ENCODE measurements around the gene SERGEF. TPM values are rescaled to one million over a fixed set of nuclear protein-coding genes. Genes with fewer than 3 reads are reported as not detected.

The SERGEF gene
- total and polyA plus RNA-seq, 5 donors from 2014 or later: 40.4 to 81.5 (median 77.0) TPM

DNA sequence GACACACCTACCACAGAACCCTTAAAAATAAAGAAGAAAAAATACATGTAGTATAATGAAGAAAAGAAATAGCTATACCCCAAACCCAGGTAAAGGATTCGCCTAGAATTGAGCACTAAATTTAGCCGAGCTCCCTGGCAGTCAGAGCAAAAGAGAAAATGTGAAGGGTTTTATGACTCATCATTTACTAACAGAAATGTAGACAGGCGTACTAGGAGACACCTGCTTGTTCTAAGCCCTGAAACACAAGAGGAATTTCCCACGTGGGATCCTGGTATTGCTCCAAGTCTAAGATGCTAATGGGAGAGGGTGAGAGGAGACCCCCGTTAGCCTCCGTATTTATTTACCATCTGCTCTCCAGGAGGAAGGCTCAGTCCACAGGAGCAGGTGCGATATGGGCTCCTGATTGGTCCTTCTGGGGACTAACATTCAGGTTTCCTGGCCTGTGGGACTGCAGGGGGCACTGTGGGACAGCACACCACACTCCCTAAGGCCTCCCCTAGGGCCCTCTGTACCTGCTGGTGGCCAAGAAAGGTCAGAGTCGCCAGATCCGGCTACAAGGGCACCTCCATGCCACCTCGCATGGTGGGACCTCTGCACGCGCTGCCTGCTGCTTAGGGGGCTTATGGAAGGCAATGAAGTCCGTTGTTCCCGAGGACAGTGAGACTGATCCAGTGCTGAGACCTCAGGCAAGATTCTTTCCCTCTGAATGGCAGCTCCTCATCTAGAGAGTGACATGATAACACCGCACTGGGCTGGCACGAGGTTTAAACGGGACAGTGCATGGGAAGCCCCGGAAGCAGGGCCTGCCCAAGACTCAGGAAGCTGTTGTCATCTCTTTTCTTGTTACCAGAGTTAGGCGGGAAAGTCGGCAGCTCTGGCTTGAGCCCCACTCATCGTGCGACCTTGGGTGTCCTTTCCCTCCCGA lies 252.5 kb downstream of the SERGEF start:
- ATAC-seq (ENCODE audit: low read depth in 2 of 2) (no peak), DNase-seq (peak in 1 of 3 donors; percentile 48)
- Mint-ChIP-seq H3K4me1 (no peaks in the 10 kb centered on the region), H3K27me3 (no peaks in the 10 kb centered on the region), H3K4me3 (no peak overlapping the region), H3K27ac (no peak overlapping the region), H3K36me3 (no peaks in the 10 kb centered on the region), H3K9me3 (no peaks in the 10 kb centered on the region)
- no peak overlapping the region for H3K4me3 ChIP-seq (ENCODE audit: low read depth, low read length)
- no peaks in the 10 kb centered on the region for H3K4me1 ChIP-seq (ENCODE audit: control insufficient read depth, insufficient read depth, low read length, poor library complexity, severe bottlenecking)
- H3K27ac ChIP-seq (ENCODE audit: insufficient read depth, low read length, poor library complexity, severe bottlenecking): no peak overlapping the region
- H3K27me3 ChIP-seq (ENCODE audit: control insufficient read depth, insufficient read depth, low read length): no peaks in the 10 kb centered on the region
- H3K36me3 ChIP-seq (ENCODE audit: control insufficient read depth, insufficient read depth, low read length): no peaks in the 10 kb centered on the region
- H3K9me3 ChIP-seq (ENCODE audit: control insufficient read depth in 2 of 2, low read length in 2 of 2): no peaks in the 10 kb centered on the region

DNA sequence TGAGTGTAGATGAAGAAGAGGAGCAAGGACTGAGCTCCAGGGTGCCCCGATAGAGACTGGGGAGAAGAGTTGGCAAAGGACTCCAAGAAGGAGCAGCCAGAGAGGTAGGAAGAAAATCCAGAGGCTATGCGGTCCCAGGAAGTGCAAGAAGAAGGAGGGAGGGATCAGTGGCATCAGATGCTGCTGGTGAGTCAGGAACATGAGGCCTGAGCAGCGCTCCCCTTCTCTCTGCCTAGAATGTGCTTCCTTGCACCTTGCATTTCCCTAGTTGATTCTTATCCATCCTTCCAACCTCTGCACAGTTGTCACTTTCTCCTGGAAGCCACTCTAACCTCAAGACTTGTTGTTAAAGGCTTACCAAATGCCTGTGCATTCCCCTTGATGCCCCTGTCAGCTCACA lies 257.0 kb downstream of the SERGEF start:
- no peak for DNase-seq
- peaks cover 4% of the 10 kb centered on the region for H3K27me3 Mint-ChIP-seq
- H3K4me1 Mint-ChIP-seq: no peaks in the 10 kb centered on the region
- no peak overlapping the region for H3K4me3 Mint-ChIP-seq
- Histone ChIP-seq H3K27ac (ENCODE audit: insufficient read depth, low read length, poor library complexity, severe bottlenecking) (no peak overlapping the region), H3K9me3 (ENCODE audit: control insufficient read depth in 2 of 2, low read length in 2 of 2) (no peaks in the 10 kb centered on the region), H3K4me1 (ENCODE audit: control insufficient read depth, insufficient read depth, low read length, poor library complexity, severe bottlenecking) (no peaks in the 10 kb centered on the region), H3K36me3 (ENCODE audit: control insufficient read depth, insufficient read depth, low read length) (no peaks in the 10 kb centered on the region), H3K27me3 (ENCODE audit: control insufficient read depth, insufficient read depth, low read length) (no peaks in the 10 kb centered on the region), H3K4me3 (ENCODE audit: low read depth, low read length) (no peak overlapping the region)
- no peak overlapping the region for H3K27ac Mint-ChIP-seq
- no peak for ATAC-seq (ENCODE audit: low read depth in 2 of 2)
- no peaks in the 10 kb centered on the region for H3K36me3 Mint-ChIP-seq
- H3K9me3 Mint-ChIP-seq: no peaks in the 10 kb centered on the region

DNA sequence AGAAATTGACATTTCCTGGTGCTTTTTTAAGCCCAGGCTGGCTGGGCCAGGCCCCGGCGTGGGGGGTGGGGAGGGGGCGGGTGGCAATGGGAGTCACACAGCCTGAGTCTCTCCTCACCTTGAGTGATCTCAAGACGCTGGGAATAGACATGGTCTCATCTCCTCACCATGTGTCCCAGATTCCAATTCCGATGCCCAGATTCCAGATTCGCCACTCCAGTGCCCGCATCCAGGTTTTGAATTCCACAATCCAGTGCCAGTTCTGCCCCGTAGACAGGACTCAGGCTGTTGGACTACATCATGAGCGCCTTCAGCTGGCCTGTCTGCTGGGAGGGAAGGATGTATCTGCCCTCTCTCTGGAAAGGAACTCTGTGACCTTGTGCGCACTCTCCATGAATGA lies 259.2 kb downstream of the SERGEF start:
- no peak for ATAC-seq (ENCODE audit: low read depth in 2 of 2)
- H3K9me3 Mint-ChIP-seq: no peaks in the 10 kb centered on the region

GRCh38 chr11:17753153-17753552 lies 259.7 kb downstream of the SERGEF start:
- no peak overlapping the region for H3K4me3 ChIP-seq (ENCODE audit: low read depth, low read length)
- peaks cover 4% of the 10 kb centered on the region for H3K27me3 Mint-ChIP-seq
- H3K4me3 Mint-ChIP-seq: no peak overlapping the region
- ATAC-seq (ENCODE audit: low read depth in 2 of 2) (no peak), DNase-seq (no peak)
- H3K27ac ChIP-seq (ENCODE audit: insufficient read depth, low read length, poor library complexity, severe bottlenecking): no peak overlapping the region
- no peak overlapping the region for H3K27ac Mint-ChIP-seq
- H3K9me3 ChIP-seq (ENCODE audit: control insufficient read depth in 2 of 2, low read length in 2 of 2): no peaks in the 10 kb centered on the region
- no peaks in the 10 kb centered on the region for H3K9me3 Mint-ChIP-seq
- no peaks in the 10 kb centered on the region for H3K36me3 Mint-ChIP-seq
- H3K4me1 Mint-ChIP-seq: no peaks in the 10 kb centered on the region
- H3K4me1 ChIP-seq (ENCODE audit: control insufficient read depth, insufficient read depth, low read length, poor library complexity, severe bottlenecking): no peaks in the 10 kb centered on the region
- no peaks in the 10 kb centered on the region for H3K27me3 ChIP-seq (ENCODE audit: control insufficient read depth, insufficient read depth, low read length)
- no peaks in the 10 kb centered on the region for H3K36me3 ChIP-seq (ENCODE audit: control insufficient read depth, insufficient read depth, low read length)

More for the DNA sequence above, 259.2 kb downstream of the SERGEF start:
- no peaks in the 10 kb centered on the region for H3K4me1 ChIP-seq (ENCODE audit: control insufficient read depth, insufficient read depth, low read length, poor library complexity, severe bottlenecking)
- no peak overlapping the region for H3K27ac ChIP-seq (ENCODE audit: insufficient read depth, low read length, poor library complexity, severe bottlenecking)
- no peak overlapping the region for H3K4me3 Mint-ChIP-seq
- H3K4me1 Mint-ChIP-seq: no peaks in the 10 kb centered on the region
- H3K36me3 ChIP-seq (ENCODE audit: control insufficient read depth, insufficient read depth, low read length): no peaks in the 10 kb centered on the region
- peaks cover 4% of the 10 kb centered on the region for H3K27me3 Mint-ChIP-seq
- DNase-seq: no peak
- H3K27ac Mint-ChIP-seq: no peak overlapping the region
- no peaks in the 10 kb centered on the region for H3K36me3 Mint-ChIP-seq
- H3K27me3 ChIP-seq (ENCODE audit: control insufficient read depth, insufficient read depth, low read length): no peaks in the 10 kb centered on the region
- no peak overlapping the region for H3K4me3 ChIP-seq (ENCODE audit: low read depth, low read length)
- no peaks in the 10 kb centered on the region for H3K9me3 ChIP-seq (ENCODE audit: control insufficient read depth in 2 of 2, low read length in 2 of 2)

DNA sequence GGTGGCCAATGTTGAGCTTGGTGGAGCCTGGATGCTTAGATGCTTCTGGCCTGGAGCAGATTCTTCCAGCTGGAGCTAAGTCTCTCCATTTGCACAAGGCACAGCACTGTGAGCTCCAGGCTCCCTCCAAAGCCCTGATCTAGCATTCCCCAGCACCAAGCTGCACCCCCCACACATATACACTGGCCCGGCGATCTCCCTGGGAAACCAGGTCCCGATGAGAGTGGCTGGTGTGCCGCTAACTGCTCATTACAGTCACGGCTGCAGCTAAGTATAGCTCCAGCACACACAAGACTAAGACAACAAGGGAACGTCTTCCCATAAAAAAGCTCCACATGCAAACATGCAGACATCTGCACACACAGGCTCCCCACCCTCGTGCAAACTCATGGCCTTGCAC lies 260.7 kb downstream of the SERGEF start:
- H3K36me3 ChIP-seq (ENCODE audit: control insufficient read depth, insufficient read depth, low read length): no peaks in the 10 kb centered on the region
- ATAC-seq (ENCODE audit: low read depth in 2 of 2): no peak
- H3K4me1 ChIP-seq (ENCODE audit: control insufficient read depth, insufficient read depth, low read length, poor library complexity, severe bottlenecking): no peaks in the 10 kb centered on the region
- H3K27me3 ChIP-seq (ENCODE audit: control insufficient read depth, insufficient read depth, low read length): no peaks in the 10 kb centered on the region
- Mint-ChIP-seq H3K4me3 (no peak overlapping the region), H3K27me3 (peaks cover 4% of the 10 kb centered on the region), H3K27ac (no peak overlapping the region), H3K4me1 (no peaks in the 10 kb centered on the region), H3K9me3 (no peaks in the 10 kb centered on the region), H3K36me3 (no peaks in the 10 kb centered on the region)
- H3K9me3 ChIP-seq (ENCODE audit: control insufficient read depth in 2 of 2, low read length in 2 of 2): no peaks in the 10 kb centered on the region
- no peak overlapping the region for H3K4me3 ChIP-seq (ENCODE audit: low read depth, low read length)
- H3K27ac ChIP-seq (ENCODE audit: insufficient read depth, low read length, poor library complexity, severe bottlenecking): no peak overlapping the region
- DNase-seq: no peak

- Histone ChIP-seq H3K4me3 (ENCODE audit: low read depth, low read length) (no peak overlapping the region), H3K4me1 (ENCODE audit: control insufficient read depth, insufficient read depth, low read length, poor library complexity, severe bottlenecking) (no peaks in the 10 kb centered on the region), H3K27me3 (ENCODE audit: control insufficient read depth, insufficient read depth, low read length) (no peaks in the 10 kb centered on the region), H3K9me3 (ENCODE audit: control insufficient read depth in 2 of 2, low read length in 2 of 2) (no peaks in the 10 kb centered on the region), H3K27ac (ENCODE audit: insufficient read depth, low read length, poor library complexity, severe bottlenecking) (no peak overlapping the region), H3K36me3 (ENCODE audit: control insufficient read depth, insufficient read depth, low read length) (no peaks in the 10 kb centered on the region)
- H3K27me3 Mint-ChIP-seq: peaks cover 4% of the 10 kb centered on the region
- H3K4me3 Mint-ChIP-seq: no peak overlapping the region
- no peaks in the 10 kb centered on the region for H3K9me3 Mint-ChIP-seq
- no peaks in the 10 kb centered on the region for H3K36me3 Mint-ChIP-seq
- ATAC-seq (ENCODE audit: low read depth in 2 of 2) (no peak), DNase-seq (no peak)
- H3K27ac Mint-ChIP-seq: peak overlapping the region in 1 of 3 donors; percentile 35
- H3K4me1 Mint-ChIP-seq: no peaks in the 10 kb centered on the region
Observed at GRCh38 chr11:17751558-17751957, 261.3 kb downstream of the SERGEF start.

GRCh38 chr11:17750801-17751165 lies 262.1 kb downstream of the SERGEF start:
- Mint-ChIP-seq H3K36me3 (no peaks in the 10 kb centered on the region), H3K27me3 (peaks cover 5% of the 10 kb centered on the region)

More at GRCh38 chr11:17750801-17751165, 262.1 kb downstream of the SERGEF start:
- Mint-ChIP-seq H3K4me3 (no peak overlapping the region), H3K4me1 (no peaks in the 10 kb centered on the region), H3K9me3 (no peaks in the 10 kb centered on the region), H3K27ac (no peak overlapping the region)
- Histone ChIP-seq H3K27ac (ENCODE audit: insufficient read depth, low read length, poor library complexity, severe bottlenecking) (no peak overlapping the region), H3K4me3 (ENCODE audit: low read depth, low read length) (no peak overlapping the region), H3K36me3 (ENCODE audit: control insufficient read depth, insufficient read depth, low read length) (no peaks in the 10 kb centered on the region), H3K4me1 (ENCODE audit: control insufficient read depth, insufficient read depth, low read length, poor library complexity, severe bottlenecking) (no peaks in the 10 kb centered on the region), H3K9me3 (ENCODE audit: control insufficient read depth in 2 of 2, low read length in 2 of 2) (no peaks in the 10 kb centered on the region), H3K27me3 (ENCODE audit: control insufficient read depth, insufficient read depth, low read length) (no peaks in the 10 kb centered on the region)
- DNase-seq (no peak), ATAC-seq (ENCODE audit: low read depth in 2 of 2) (no peak)
